HepG2 (cell line): ENCODE measurements around the gene ACSS3.

Source experiments
- CREBL2 ChIP-seq: sonication (generic); formaldehyde crosslinking; IDR thresholded peaks from 2 replicates; pipeline ENCODE4 v1.8.1; 2023; ENCODE audit warnings: missing genetic modification reagents, mild to moderate bottlenecking, borderline replicate concordance
- KDM5B ChIP-seq: sonication (generic); formaldehyde crosslinking; IDR thresholded peaks from 2 replicates; pipeline ENCODE4 v1.4.0; 2020; ENCODE audit warnings: missing genetic modification reagents, mild to moderate bottlenecking, borderline replicate concordance
- NFATC3 ChIP-seq: sonication (generic); formaldehyde crosslinking; IDR thresholded peaks from 2 replicates; pipeline ENCODE4 v1.5.1; 2020; ENCODE audit warnings: mild to moderate bottlenecking, missing genetic modification reagents
- NR2C2 ChIP-seq: sonication (generic); formaldehyde crosslinking; IDR thresholded peaks from 2 replicates; pipeline ENCODE4 v1.4.0; 2020; ENCODE audit warnings: missing genetic modification reagents, mild to moderate bottlenecking, moderate library complexity, borderline replicate concordance
- POLR2G ChIP-seq: fragments of 200-400 bp; formaldehyde crosslinking; IDR thresholded peaks from 2 replicates; pipeline ENCODE4 v1.6.1; 2018; ENCODE audit warnings: mild to moderate bottlenecking, low read depth, low read length, moderate library complexity
- RBFOX2 ChIP-seq: fragments of 200-400 bp; formaldehyde crosslinking; IDR thresholded peaks from 2 replicates; pipeline ENCODE4 v1.6.1; 2017; ENCODE audit warnings: low read depth, mild to moderate bottlenecking, low read length
- SMC3 ChIP-seq: IDR thresholded peaks from 2 replicates; pipeline ENCODE4 v1.6.1; 2011; ENCODE audit warnings: low read length, improper control_type of control experiment
- ZNF614 ChIP-seq: IDR thresholded peaks from 2 replicates; pipeline ENCODE4 v1.6.1; 2018; ENCODE audit warnings: missing biosample characterization, missing genetic modification reagents, inconsistent platforms, borderline replicate concordance

GRCh38 chr12:81088221-81088620 is 10.3 kb downstream of the ACSS3 start:
- no peak for TF ChIP-seq POLR2G
- TF ChIP-seq NR2C2 (CRISPR knock-in tag), result no peak
- TF ChIP-seq SMC3, result no peak
- no peak for TF ChIP-seq NFATC3 (CRISPR knock-in tag)
- no peak for TF ChIP-seq CREBL2 (CRISPR knock-in tag)
- TF ChIP-seq RBFOX2, result no peak
- TF ChIP-seq ZNF614 (CRISPR knock-in tag), result no peak
- no peak for TF ChIP-seq KDM5B (CRISPR knock-in tag)
